GM18499 (cell line): ENCODE results near the gene PDE6H.

ENCODE experiments used
- ATAC-seq: cut with Tn5 transposase; IDR thresholded peaks from one replicate; pipeline ENCODE4 v1.9.1; 2021; ENCODE audit warnings: moderate number of reproducible peaks; ENCODE audit not compliant: insufficient read depth, unreplicated experiment

The PDE6H gene

DNA sequence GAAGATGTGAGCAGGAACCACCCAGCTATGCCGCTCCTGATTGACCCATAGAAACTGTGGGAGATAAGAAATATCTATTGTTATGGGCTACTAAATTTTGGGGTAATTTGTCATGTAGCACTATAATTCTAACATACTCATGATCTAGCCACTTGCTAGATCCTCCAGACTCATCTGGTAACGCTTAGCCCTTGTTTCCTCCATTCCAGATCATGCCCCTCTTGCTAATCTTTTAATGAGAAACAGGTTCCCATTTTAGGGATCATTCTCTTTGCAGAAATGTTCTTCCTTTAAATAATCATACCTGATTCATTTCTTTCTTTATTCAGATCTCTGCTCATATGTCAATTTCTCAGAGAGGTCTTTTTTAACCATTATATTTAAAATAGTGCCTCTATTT, 7.6 kb upstream of the PDE6H start:
- ATAC-seq: no peak

DNA sequence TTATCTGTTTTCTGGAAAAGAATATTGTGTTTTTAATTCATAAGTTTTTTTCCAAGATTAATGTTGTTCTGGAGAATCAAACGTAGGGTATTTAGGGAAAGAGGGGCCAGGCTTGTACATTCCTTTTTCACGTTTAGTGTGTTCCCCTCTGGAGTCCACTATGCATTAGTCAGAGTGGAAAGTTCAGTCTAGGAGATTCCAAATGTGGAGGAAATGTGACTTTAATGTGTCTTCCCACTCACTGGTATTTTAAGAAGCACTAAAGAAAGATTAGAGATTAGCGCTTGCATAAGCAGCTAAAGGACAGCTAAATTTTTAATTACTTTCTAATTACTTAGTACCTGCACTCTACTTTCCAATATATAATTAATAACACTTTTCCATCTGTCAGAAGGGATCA, 4.4 kb upstream of the PDE6H start:
- ATAC-seq: no peak

DNA sequence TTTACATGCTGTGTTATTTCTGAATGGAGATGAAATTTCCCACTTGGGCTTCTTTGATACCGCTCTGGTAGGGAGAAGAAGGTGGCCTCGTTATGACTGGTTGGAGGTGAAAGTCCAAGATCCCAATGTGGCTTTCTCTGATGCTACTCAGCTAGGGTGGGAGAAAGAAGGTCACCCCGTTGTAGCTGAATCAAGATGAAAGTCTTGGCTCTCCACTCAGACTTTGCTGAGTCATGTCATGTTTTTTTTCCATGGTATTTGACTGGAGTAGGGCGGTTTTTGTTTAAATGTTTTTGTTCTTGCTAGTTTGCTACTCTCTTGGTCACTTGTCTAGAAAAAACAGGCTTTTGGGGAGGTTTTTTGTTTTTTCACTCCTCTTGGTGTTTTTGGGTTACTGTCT, 2.4 kb upstream of the PDE6H start:
- ATAC-seq: no peak

DNA sequence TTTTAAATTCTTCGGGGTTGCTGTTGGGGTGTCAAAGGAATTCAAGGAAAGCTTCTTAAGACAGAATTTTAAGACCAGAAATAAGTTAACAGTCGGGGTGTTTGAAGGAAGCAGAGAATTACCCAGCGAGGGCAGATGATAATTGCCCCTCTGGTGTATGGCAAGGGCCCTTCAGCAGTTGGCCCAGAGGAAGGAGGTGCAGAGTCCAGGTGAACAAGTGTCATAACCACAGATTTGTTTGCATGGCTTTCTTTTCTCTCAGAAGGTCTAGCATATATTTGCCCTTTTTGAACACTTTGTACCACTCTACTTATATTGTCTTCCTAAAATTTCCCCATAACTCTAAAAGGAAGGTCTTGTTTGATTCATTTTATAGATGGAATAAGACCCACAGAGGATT, 1.8 kb downstream of the PDE6H start:
- no peak for ATAC-seq

DNA sequence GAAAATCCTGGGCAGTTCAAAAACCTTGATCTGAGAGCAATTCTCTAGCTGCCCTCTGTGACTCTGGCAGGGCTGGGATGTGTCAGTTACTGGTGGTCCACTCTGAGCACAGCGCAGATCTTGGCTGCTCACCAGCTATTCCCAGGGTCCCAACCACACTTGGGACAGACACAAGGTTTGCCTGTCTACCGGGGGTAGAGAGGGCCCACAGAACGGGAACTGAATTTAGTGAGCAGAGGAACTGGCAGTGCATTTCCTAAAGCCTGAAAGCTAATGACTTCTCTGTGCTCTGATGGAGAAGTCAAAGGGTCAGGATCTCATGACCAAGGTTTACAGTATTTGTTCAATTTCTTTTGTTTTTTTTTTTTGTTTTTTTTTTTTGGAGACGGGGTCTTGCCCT, 2.6 kb downstream of the PDE6H start:
- no peak for ATAC-seq

DNA sequence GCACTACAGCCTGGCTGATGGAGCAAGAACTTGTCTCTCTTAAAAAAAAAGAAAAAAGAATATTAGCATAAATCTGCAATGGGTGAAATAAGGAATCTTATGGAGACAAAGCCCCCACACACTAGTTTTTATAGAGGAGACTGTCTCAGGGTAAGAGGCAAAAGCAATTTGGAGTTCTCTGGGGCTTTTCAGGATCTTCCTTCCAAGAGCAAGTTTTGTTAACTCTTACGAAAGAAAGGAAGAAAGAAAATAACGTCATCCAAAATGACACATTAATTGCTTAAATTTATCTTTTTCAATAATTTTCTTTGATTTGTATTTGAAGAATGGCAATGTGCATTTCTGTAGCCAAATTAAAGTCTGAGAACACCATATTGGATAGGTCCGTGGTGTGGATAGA, 3.8 kb downstream of the PDE6H start:
- no peak for ATAC-seq

DNA sequence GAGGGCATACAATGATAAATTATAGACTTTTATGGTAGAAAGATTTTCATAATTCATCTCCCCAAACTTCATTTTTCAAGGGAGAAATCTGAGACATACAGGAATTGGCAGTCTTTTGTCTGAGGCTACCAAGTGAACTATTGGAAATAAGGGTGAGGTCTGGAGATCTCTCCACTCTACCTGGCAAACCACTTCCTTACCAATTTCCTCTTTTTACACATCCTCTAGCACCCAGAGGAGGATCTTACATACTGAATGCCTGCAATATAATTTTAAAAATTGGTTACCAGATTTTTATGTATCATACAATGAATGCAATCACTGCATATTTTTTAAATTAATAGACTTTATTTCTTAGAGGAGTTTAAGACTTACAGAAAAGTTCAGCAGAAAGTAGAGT, 6.6 kb downstream of the PDE6H start:
- ATAC-seq: no peak

DNA sequence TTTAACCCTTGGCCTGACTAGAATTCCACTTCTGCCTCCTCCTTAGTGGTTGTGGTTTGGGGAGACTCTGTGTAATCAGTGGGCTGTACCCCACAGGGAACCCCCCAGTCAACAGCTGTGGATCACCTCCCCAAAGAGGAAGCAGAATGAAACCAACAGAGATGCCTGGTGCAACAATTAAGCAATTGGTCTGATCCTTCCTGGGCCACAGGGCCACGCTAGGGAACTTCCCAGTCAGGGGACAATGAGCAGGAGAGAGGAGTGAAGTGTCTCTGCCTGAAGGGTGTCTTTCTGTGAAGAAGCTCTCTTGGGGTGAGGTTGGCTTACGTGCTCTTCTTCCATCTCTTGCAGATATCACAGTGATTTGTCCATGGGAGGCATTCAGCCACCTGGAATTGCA, 8.2 kb downstream of the PDE6H start:
- no peak for ATAC-seq

DNA sequence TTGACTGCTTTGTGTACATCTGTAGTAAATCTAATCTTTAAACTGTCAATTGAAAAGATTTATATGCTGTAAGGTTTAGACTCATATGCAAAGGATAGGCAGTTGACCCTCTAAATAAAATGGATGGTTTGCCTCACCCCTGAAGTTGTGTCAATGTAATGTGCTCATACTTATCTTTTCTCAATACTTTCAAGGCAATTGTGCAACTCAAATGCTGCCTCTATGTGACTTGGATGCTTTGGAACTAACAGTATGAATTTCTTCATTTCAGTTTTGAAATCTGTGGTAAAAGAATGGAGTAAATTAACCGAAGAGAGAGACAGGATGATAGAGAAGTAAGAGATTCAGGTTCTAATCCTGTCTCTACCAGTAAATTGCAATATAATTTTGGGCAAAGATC, 9.7 kb downstream of the PDE6H start:
- no peak for ATAC-seq

DNA sequence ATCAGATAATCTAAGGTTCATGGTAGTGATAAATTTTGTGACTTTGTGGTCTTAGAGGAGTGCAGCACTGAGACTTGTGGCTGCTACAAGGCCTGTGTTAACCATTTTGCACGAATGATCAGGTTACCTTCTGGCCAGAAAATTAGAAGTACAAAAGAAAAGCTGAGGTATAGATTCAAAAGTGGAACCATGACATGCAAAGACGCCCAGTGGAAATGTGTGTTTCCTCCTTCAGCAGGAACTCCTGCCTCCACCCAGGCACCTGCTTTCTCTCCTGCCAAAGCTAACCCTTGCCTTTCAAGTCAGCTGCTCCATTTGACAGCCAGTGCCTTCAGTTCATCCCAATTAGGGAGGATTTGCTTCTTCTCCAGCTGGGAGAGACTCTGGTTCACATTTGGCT, 10.1 kb downstream of the PDE6H start:
- ATAC-seq: no peak

DNA sequence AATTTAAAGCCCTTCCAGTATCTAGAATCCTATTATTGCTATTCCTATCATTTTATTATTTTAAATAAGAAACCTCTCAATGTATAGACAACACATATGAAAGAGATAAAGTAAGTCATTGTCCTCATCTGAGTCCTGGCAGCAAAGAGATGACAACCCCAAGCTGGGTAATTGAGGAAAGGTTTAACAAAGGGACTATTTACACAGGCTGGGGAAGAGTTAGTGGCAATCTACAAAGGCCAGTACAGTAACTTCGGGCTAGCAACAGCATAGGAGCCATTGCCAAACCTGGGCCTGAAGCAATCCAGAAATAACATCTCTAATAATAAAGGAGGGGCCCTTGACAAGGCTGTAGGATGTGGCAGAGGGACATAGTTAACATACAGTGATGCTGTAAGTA, 11.2 kb downstream of the PDE6H start:
- no peak for ATAC-seq

DNA sequence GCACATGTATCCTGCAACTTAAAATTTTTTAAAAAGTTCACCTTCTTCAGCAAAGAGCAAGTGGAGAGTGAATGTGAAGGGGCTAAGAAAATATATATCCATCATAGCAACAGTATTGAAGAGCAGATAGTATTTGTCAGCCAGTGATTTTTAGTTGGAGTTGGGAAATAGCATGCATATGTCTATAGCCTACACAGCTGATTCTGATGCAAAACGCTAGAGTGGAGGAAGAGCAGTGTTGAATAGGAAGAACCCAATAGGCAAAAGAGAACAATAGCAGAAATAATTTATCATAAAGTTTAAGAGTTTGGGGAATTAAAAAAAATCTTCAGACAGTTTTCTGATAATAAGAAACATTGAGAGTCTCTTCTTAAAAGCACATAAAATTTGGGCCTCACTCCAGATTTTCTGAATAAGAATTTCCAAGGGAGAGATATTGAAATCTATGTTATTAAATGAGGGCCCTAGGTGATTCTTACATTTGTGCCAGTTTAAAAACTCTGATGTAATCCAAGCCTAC, 12.0 kb downstream of the PDE6H start:
- ATAC-seq: no peak

DNA sequence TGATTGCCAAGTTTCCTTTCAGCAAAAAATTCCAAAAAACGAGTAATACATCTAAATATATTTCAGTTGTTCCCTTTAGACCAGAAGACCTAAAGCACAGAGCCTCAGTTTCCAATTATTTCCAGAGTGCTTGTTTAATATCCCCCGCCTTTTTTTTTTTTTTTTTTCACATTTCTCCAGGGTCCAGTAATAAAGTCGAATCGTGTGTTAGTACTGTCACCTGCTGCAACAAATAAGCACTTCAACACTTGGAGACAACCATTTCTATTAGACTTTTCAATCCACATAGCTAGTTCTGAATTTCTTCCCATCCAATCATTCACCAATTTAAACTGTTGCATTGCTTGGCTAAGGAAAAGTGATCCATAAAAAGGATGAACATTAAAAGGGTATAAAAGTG, 13.6 kb downstream of the PDE6H start:
- no peak for ATAC-seq

DNA sequence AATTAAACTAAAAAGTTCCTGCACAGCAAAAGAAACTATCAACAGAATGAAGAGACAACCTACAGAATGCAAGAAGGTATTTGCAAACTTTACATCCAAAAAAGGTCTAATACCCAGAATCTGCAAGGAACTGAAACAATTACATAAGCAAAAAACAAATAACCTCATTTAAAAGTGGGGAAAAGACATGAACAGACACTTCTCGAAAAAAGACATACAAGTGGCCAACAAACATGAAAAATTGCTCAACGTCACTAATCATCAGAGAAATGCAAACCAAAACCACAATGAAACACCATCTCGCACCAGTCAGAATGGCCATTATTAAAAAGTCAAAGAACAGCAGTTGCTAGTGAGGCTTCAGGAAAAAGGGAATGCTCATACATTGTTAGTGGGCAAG, 15.2 kb downstream of the PDE6H start:
- no peak for ATAC-seq

DNA sequence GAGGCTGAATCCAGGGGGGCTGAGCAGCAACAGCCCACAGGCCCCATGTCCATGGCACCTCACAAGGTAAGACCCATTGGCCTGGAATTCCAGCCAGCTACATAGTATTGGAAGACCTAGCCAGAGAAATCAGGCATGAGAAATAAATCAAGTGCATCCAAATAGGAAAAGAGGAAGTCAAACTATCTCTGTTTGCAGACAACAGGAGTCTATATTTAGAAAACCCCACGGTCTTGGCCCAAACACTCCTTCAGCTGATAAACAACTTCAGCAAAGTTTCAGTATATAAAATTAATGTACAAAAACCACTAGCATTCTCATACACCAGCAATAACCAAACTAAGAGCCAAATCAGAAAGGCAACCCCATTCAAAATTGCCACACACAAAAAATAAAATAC, 16.9 kb downstream of the PDE6H start:
- ATAC-seq: no peak

DNA sequence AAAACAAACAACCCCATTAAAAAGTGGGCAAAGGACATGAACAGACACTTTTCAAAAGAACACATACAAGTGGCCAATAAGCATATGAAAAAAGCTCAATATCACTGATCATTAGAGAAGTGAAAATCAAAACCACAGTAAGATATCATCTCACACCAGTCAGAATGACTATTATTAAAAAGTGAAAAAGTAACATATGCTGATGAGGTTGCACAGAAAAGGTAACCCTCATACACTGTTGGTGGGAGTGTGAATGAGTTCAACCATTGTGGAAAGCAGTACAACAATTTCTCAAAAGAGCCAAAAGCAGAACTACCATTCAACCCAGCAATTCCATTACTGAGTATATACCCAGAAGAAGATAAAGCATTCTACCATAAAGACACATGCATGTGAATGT, 18.2 kb downstream of the PDE6H start:
- ATAC-seq: no peak

DNA sequence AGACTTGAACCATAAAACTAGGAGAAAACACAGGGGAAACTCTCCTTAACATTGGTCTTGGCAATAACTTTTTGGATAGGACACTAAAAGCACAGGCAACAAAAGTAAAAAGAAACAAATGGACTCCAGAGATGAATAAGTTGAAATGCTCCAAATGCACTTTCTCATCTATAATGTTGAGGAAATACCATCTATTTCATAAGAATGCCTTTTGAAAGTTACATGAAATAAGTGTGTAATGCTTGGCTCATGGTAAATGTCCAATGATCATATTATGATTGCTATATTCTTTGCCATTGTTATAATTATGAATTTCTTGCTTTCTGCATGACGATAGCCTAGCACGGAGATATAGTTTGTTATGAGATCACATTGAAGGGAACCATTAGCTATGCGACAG, 19.8 kb downstream of the PDE6H start:
- no peak for ATAC-seq

DNA sequence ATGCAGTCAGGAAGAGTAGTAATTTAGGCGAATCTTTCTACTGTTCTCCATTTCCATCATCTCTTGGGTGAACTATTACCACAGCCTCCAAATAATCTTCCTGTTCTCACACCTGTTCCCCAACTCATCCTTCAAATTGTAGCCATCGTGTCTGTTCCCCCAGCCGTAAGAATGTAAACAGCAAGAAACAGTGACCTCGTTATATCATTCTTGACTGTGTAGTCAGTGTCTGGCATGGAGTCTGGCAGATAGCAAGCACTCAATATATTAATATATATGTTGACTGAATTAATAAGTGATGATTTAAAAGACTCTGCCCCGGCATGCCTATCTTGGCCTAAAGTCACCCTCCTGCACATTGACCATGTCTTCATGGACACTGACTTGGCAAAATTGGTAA, 20.3 kb downstream of the PDE6H start:
- ATAC-seq: no peak

DNA sequence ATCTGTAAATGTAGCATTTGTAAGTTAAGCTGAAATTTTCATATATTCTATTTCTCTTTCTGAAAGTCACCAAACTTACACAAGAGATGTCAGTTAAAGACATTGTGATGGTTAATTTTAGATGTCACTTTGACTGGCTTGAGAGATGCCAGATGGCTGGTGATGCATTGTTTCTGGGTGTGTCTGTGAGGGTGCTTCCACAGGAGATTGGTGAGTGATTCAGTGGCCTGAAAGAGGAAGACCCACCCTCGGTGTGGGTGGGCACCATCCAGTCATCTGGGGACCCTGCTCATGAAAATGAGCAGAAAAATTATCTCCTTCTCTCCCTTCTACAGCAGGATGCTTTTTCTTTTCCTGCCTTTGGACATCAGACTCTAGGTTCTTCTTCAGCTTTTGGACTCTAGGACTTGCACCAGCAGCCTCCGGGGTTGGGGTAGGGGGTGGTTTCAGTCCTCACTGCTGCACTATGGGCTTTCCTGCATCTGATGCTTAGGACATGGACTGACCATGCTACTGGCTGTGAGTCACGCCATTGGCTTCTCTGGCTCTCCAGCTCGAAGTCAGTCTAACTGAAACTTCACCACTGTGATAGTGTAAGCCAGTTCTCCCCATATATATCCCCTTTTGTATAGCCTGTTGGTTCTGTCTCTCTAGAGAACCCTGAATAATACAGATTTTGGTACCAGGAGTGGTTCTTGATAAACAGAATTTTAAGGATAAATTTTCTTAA, 20.9 kb downstream of the PDE6H start:
- ATAC-seq: no peak

DNA sequence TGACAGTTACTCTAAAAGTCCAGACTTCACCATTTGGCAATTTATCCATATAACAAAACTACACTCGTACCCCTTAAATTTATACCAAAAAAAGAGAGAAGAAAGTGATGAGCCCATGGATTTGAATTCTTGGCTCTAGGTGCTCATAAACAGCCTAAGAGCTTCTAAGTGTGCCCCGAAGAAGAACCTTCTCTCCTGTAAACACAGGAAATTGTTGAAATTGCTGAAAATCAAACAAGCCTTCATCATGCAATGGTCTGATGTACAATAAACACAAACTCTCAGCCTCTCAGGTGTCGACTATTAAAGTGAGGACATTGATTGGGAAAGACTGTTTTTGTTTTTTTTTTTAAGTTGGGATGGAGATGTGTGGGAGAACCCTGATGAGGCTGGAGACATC, 21.8 kb downstream of the PDE6H start:
- ATAC-seq: no peak

DNA sequence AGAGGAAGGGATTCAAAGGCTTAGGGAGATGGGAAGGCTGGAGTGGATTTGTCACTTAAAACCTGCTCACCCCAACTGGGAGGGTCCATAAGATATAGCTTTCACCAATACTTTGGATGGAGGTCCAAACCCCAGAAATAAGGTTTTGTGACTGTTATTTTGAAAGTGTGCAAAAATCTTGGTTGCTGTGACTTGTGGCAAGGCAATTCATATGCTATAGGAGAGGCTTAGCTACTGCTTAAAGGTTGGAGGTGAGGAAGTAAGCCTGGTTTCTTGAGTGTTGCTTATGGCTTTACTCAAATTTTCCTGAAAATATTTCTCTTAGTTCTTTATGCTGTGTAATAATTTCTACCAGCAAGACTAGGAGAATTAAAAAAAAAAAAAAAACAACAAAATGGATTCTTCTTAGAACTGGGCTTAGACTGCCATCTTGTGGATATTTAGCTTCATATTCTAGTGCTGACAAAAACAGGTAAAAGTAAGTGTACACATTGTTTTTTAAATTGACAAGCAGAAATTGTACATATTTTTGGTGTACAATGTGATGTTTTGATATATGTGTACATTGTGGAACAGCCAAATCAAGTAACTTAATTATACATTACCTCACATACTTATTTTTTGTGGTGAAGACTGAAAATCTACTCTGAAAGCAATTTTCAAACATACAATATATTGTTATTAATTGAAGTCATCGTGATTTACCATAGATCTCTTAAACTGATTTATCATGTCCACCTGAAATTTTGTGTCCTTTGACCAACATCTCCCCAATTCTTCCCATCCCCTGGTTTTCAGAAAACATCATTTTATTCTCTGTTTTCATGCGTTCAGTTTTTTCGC, 23.0 kb downstream of the PDE6H start:
- ATAC-seq: no peak

DNA sequence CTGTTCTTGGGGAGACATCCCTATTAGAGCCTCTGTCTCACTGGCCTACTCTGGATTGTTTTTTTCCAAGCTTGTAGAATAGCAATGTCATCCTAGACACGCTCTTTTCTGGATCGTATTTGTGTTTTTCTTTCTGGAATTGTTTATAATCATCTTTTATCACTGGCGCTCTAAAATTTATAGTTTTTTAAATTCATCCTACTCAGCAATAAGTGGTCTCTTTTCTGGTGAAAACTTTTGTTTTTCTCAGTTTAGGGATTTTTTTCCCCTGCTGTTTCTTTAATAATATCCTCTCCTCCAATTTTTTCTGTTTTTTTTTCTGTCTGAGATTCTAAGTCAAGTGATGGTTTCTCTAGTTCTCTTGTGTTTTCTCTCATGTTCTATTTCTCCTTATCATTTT, 25.2 kb downstream of the PDE6H start:
- no peak for ATAC-seq
